SJSA1 (cell line): ENCODE measurements around the gene PLA2G4D. TPM values are rescaled to one million over a fixed set of nuclear protein-coding genes. Genes with fewer than 3 reads are reported as not detected.

Experiments
- DNase-seq, 2 experiments: peaks; one replicate each; pipeline ENCODE4 v3.0.0-alpha.2; 2015 to 2020; ENCODE audit warnings: low spot score in 2 of 2, low read depth in 1 of 2
- H3K27ac ChIP-seq: fragments of 250-450 bp; sonication (Bioruptor Pico); 2 replicates; pipeline ENCODE4 v1.5.1; 2020; ENCODE audit warnings: mild to moderate bottlenecking, moderate library complexity
- H3K27me3 ChIP-seq: fragments of 250-450 bp; sonication (Bioruptor Pico); replicated peaks from 2 replicates; pipeline ENCODE4 v1.5.1; 2020; ENCODE audit warnings: mild to moderate bottlenecking, moderate library complexity
- H3K36me3 ChIP-seq: fragments of 250-450 bp; sonication (Bioruptor Pico); 2 replicates; pipeline ENCODE4 v1.5.1; 2020; ENCODE audit warnings: mild to moderate bottlenecking
- H3K4me1 ChIP-seq: fragments of 250-450 bp; sonication (Bioruptor Pico); replicated peaks from 2 replicates; pipeline ENCODE4 v1.6.1; 2021; ENCODE audit warnings: mild to moderate bottlenecking
- H3K4me3 ChIP-seq: fragments of 250-450 bp; sonication (Bioruptor Pico); 2 replicates; pipeline ENCODE4 v1.5.1; 2020; ENCODE audit warnings: mild to moderate bottlenecking
- H3K9me3 ChIP-seq: fragments of 250-450 bp; sonication (Bioruptor Pico); replicated peaks from 2 replicates; pipeline ENCODE4 v1.5.1; 2020; ENCODE audit warnings: mild to moderate bottlenecking
- total RNA-seq: library from RNA; depleted of rRNA; stranded (reverse); fragments of >200 nt; shearing (Covaris generic); gene quantifications from 2 replicates; pipeline ENCODE4 v1.2.3, GENCODE V29; 2014

PLA2G4D gene
- total RNA-seq, 1 experiment from 2014 or later, result not detected

GRCh38 chr15:42082141-42082540 lies 12.2 kb downstream of the PLA2G4D start:
- no peaks in the 10 kb centered on the region for H3K9me3 ChIP-seq
- DNase-seq, result no peak
- H3K27me3 ChIP-seq, result no peaks in the 10 kb centered on the region
- no peak overlapping the region for H3K27ac ChIP-seq
- H3K36me3 ChIP-seq, result no peaks in the 10 kb centered on the region
- no peak overlapping the region for H3K4me3 ChIP-seq
- peaks cover 10% of the 10 kb centered on the region for H3K4me1 ChIP-seq

GRCh38 chr15:42080919-42081830 lies 13.2 kb downstream of the PLA2G4D start:
- Histone ChIP-seq H3K4me1 (peaks cover 10% of the 10 kb centered on the region), H3K4me3 (no peak overlapping the region), H3K9me3 (no peaks in the 10 kb centered on the region), H3K36me3 (no peaks in the 10 kb centered on the region), H3K27me3 (no peaks in the 10 kb centered on the region), H3K27ac (no peak overlapping the region)
- peak in 1 of 2 experiments; percentile 18 for DNase-seq

- Histone ChIP-seq H3K4me1 (peaks cover 10% of the 10 kb centered on the region), H3K27ac (no peak overlapping the region), H3K27me3 (no peaks in the 10 kb centered on the region), H3K9me3 (no peaks in the 10 kb centered on the region), H3K36me3 (no peaks in the 10 kb centered on the region), H3K4me3 (no peak overlapping the region)
- no peak for DNase-seq
These were observed 14.0 kb downstream of the PLA2G4D start for GRCh38 chr15:42080186-42080918.

- H3K36me3 ChIP-seq, result no peaks in the 10 kb centered on the region
- peaks cover 10% of the 10 kb centered on the region for H3K4me1 ChIP-seq
- H3K27ac ChIP-seq, result no peak overlapping the region
- H3K4me3 ChIP-seq, result no peak overlapping the region
- no peaks in the 10 kb centered on the region for H3K27me3 ChIP-seq
- DNase-seq, result peak in 1 of 2 experiments; percentile 35
- H3K9me3 ChIP-seq, result no peaks in the 10 kb centered on the region
These were observed 14.9 kb downstream of the PLA2G4D start for GRCh38 chr15:42079401-42079908.

- H3K27me3 ChIP-seq, result no peaks in the 10 kb centered on the region
- H3K27ac ChIP-seq, result no peak overlapping the region
- H3K36me3 ChIP-seq, result no peaks in the 10 kb centered on the region
- H3K4me1 ChIP-seq, result peaks cover 10% of the 10 kb centered on the region
- no peak for DNase-seq
- H3K9me3 ChIP-seq, result no peaks in the 10 kb centered on the region
- no peak overlapping the region for H3K4me3 ChIP-seq
These were observed 15.5 kb downstream of the PLA2G4D start for GRCh38 chr15:42078903-42079302.

GRCh38 chr15:42077689-42078088 lies 16.7 kb downstream of the PLA2G4D start:
- Histone ChIP-seq H3K27me3 (no peaks in the 10 kb centered on the region), H3K27ac (no peak overlapping the region), H3K36me3 (no peaks in the 10 kb centered on the region), H3K4me3 (no peak overlapping the region), H3K9me3 (no peaks in the 10 kb centered on the region), H3K4me1 (peaks cover 10% of the 10 kb centered on the region)
- no peak for DNase-seq

- no peak overlapping the region for H3K4me3 ChIP-seq
- H3K27ac ChIP-seq, result no peak overlapping the region
- H3K9me3 ChIP-seq, result no peaks in the 10 kb centered on the region
- no peak for DNase-seq
- no peaks in the 10 kb centered on the region for H3K4me1 ChIP-seq
- H3K36me3 ChIP-seq, result no peaks in the 10 kb centered on the region
- no peaks in the 10 kb centered on the region for H3K27me3 ChIP-seq
These were observed 20.9 kb downstream of the PLA2G4D start for GRCh38 chr15:42073418-42073817.

- no peaks in the 10 kb centered on the region for H3K27me3 ChIP-seq
- H3K27ac ChIP-seq, result no peak overlapping the region
- peak in 1 of 2 experiments; percentile 31 for DNase-seq
- no peaks in the 10 kb centered on the region for H3K4me1 ChIP-seq
- no peak overlapping the region for H3K4me3 ChIP-seq
- no peaks in the 10 kb centered on the region for H3K36me3 ChIP-seq
- no peaks in the 10 kb centered on the region for H3K9me3 ChIP-seq
These were observed 22.1 kb downstream of the PLA2G4D start for GRCh38 chr15:42072141-42072685.

- H3K27ac ChIP-seq, result no peak overlapping the region
- H3K36me3 ChIP-seq, result no peaks in the 10 kb centered on the region
- H3K27me3 ChIP-seq, result no peaks in the 10 kb centered on the region
- DNase-seq, result no peak
- no peak overlapping the region for H3K4me3 ChIP-seq
- no peaks in the 10 kb centered on the region for H3K4me1 ChIP-seq
- H3K9me3 ChIP-seq, result no peaks in the 10 kb centered on the region
These were observed 22.6 kb downstream of the PLA2G4D start for GRCh38 chr15:42071717-42072116.

GRCh38 chr15:42070976-42071350 lies 23.4 kb downstream of the PLA2G4D start:
- H3K36me3 ChIP-seq, result no peaks in the 10 kb centered on the region
- H3K4me1 ChIP-seq, result no peaks in the 10 kb centered on the region
- no peak overlapping the region for H3K4me3 ChIP-seq
- DNase-seq, result peak in 1 of 2 experiments; percentile 41
- no peaks in the 10 kb centered on the region for H3K27me3 ChIP-seq
- no peaks in the 10 kb centered on the region for H3K9me3 ChIP-seq
- no peak overlapping the region for H3K27ac ChIP-seq

- Histone ChIP-seq H3K27ac (no peak overlapping the region), H3K4me3 (no peak overlapping the region), H3K27me3 (no peaks in the 10 kb centered on the region), H3K9me3 (no peaks in the 10 kb centered on the region), H3K36me3 (no peaks in the 10 kb centered on the region), H3K4me1 (no peaks in the 10 kb centered on the region)
- DNase-seq, result peak in 1 of 2 experiments; percentile 38
These were observed 23.9 kb downstream of the PLA2G4D start for GRCh38 chr15:42070279-42070975.

GRCh38 chr15:42069496-42070278 lies 24.7 kb downstream of the PLA2G4D start:
- peak in 1 of 2 experiments; percentile 37 for DNase-seq
- H3K4me1 ChIP-seq, result no peaks in the 10 kb centered on the region
- no peaks in the 10 kb centered on the region for H3K36me3 ChIP-seq
- no peaks in the 10 kb centered on the region for H3K9me3 ChIP-seq
- H3K4me3 ChIP-seq, result no peak overlapping the region
- H3K27ac ChIP-seq, result no peak overlapping the region
- no peaks in the 10 kb centered on the region for H3K27me3 ChIP-seq

- H3K27me3 ChIP-seq, result no peaks in the 10 kb centered on the region
- peak in 1 of 2 experiments; percentile 30 for DNase-seq
- H3K4me3 ChIP-seq, result no peak overlapping the region
- no peak overlapping the region for H3K27ac ChIP-seq
- H3K36me3 ChIP-seq, result no peaks in the 10 kb centered on the region
- no peaks in the 10 kb centered on the region for H3K9me3 ChIP-seq
- H3K4me1 ChIP-seq, result no peaks in the 10 kb centered on the region
These were observed 25.3 kb downstream of the PLA2G4D start for GRCh38 chr15:42069025-42069424.
